Measurements from ENCODE around the gene ZWILCH. TPM values are rescaled to one million over a fixed set of nuclear protein-coding genes. Genes with fewer than 3 reads are reported as not detected.

ZWILCH gene
- total and polyA plus RNA-seq, 2 donors (not counting 1 experiment from before 2014, with no cell fraction given), result 14.5 to 25.4 TPM

GRCh38 chr15:66593219-66593780 is 88.2 kb downstream of the ZWILCH start:
- H3K27ac ChIP-seq (ENCODE audit: insufficient read depth, low read length), result no peak overlapping the region
- no peaks in the 10 kb centered on the region for H3K36me3 ChIP-seq (ENCODE audit: control insufficient read depth, insufficient read depth, low read length)
- H3K4me2 ChIP-seq (ENCODE audit: extremely low read depth, insufficient read depth, low read length), result no peak overlapping the region
- no peak overlapping the region for H3K9ac ChIP-seq (ENCODE audit: insufficient read depth, low read length)
- H3K9me3 ChIP-seq (ENCODE audit: control insufficient read depth, insufficient read depth, low read depth, low read length), result no peaks in the 10 kb centered on the region
- TF ChIP-seq CTCF (conservative IDR thresholded peaks at IDR 0.05 in 1 of 2, IDR thresholded peaks at IDR 0.05 in 1 of 2; ENCODE audit: low read depth in 1 of 2, low read length in 2 of 2), result no peak
- TF ChIP-seq EZH2 (IDR thresholded peaks at IDR 0.05; ENCODE audit: low read length, missing control alignments), result no peak
- no peak overlapping the region for H2AFZ ChIP-seq (ENCODE audit: low read length)
- H3K79me2 ChIP-seq (ENCODE audit: control insufficient read depth, insufficient read depth, low read length), result no peaks in the 10 kb centered on the region
- no peak for DNase-seq (ENCODE audit: low read depth in 2 of 2)
- H4K20me1 ChIP-seq (ENCODE audit: control insufficient read depth, extremely low read depth, insufficient read depth, low read length), result no peaks in the 10 kb centered on the region
- peaks cover 16% of the 10 kb centered on the region for H3K27me3 ChIP-seq (ENCODE audit: control insufficient read depth, insufficient read depth, low read length)
- no peak overlapping the region for H3K4me3 ChIP-seq (replicated peaks in 1 of 4; ENCODE audit: control extremely low read depth in 1 of 4, insufficient read depth in 1 of 4, low read depth in 3 of 4, low read length in 4 of 4)
- H3K4me1 ChIP-seq (ENCODE audit: control insufficient read depth, extremely low read depth, insufficient read depth, low read length), result no peaks in the 10 kb centered on the region

DNA sequence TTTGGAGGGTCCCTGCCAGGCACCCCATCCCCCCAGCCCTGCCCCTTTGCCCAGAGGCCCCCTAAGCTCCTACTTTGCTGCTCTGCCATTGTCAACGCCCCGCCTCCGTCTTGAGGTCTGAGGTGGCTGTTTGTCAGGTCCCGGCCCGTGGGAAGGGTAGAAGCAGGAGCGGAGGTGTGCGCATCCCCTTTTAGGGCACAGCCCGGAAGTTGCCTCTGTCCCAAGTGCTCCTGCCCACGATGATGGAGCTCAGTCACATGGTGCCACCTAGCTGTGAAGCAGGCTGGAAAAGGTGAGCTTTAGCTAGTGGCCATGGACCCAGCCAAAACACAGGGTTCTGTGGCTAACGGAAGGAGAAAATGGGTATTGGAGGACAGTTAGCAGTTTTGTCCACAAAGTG is 89.2 kb downstream of the ZWILCH start:
- no peak overlapping the region for H3K9ac ChIP-seq (ENCODE audit: insufficient read depth, low read length)
- TF ChIP-seq CTCF (conservative IDR thresholded peaks at IDR 0.05 in 1 of 2, IDR thresholded peaks at IDR 0.05 in 1 of 2; ENCODE audit: low read depth in 1 of 2, low read length in 2 of 2) (no peak), EZH2 (IDR thresholded peaks at IDR 0.05; ENCODE audit: low read length, missing control alignments) (no peak)
- DNase-seq (ENCODE audit: low read depth in 2 of 2), result no peak

GRCh38 chr15:66594836-66595235 is 89.7 kb downstream of the ZWILCH start:
- H3K4me3 ChIP-seq (replicated peaks in 1 of 4; ENCODE audit: control extremely low read depth in 1 of 4, insufficient read depth in 1 of 4, low read depth in 3 of 4, low read length in 4 of 4), result no peak overlapping the region
- no peaks in the 10 kb centered on the region for H3K36me3 ChIP-seq (ENCODE audit: control insufficient read depth, insufficient read depth, low read length)
- H3K9me3 ChIP-seq (ENCODE audit: control insufficient read depth, insufficient read depth, low read depth, low read length), result no peaks in the 10 kb centered on the region
- H4K20me1 ChIP-seq (ENCODE audit: control insufficient read depth, extremely low read depth, insufficient read depth, low read length), result no peaks in the 10 kb centered on the region
- peaks cover 15% of the 10 kb centered on the region for H3K27me3 ChIP-seq (ENCODE audit: control insufficient read depth, insufficient read depth, low read length)
- TF ChIP-seq EZH2 (IDR thresholded peaks at IDR 0.05; ENCODE audit: low read length, missing control alignments) (no peak), CTCF (conservative IDR thresholded peaks at IDR 0.05 in 1 of 2, IDR thresholded peaks at IDR 0.05 in 1 of 2; ENCODE audit: low read depth in 1 of 2, low read length in 2 of 2) (no peak)
- H3K4me2 ChIP-seq (ENCODE audit: extremely low read depth, insufficient read depth, low read length), result no peak overlapping the region
- H2AFZ ChIP-seq (ENCODE audit: low read length), result no peak overlapping the region
- H3K79me2 ChIP-seq (ENCODE audit: control insufficient read depth, insufficient read depth, low read length), result no peaks in the 10 kb centered on the region
- no peaks in the 10 kb centered on the region for H3K4me1 ChIP-seq (ENCODE audit: control insufficient read depth, extremely low read depth, insufficient read depth, low read length)
- no peak overlapping the region for H3K27ac ChIP-seq (ENCODE audit: insufficient read depth, low read length)
- DNase-seq (ENCODE audit: low read depth in 2 of 2), result no peak
- no peak overlapping the region for H3K9ac ChIP-seq (ENCODE audit: insufficient read depth, low read length)

More for the DNA sequence above, 89.2 kb downstream of the ZWILCH start:
- Histone ChIP-seq H3K79me2 (ENCODE audit: control insufficient read depth, insufficient read depth, low read length) (no peaks in the 10 kb centered on the region), H3K4me3 (replicated peaks in 1 of 4; ENCODE audit: control extremely low read depth in 1 of 4, insufficient read depth in 1 of 4, low read depth in 3 of 4, low read length in 4 of 4) (no peak overlapping the region), H2AFZ (ENCODE audit: low read length) (no peak overlapping the region), H3K4me1 (ENCODE audit: control insufficient read depth, extremely low read depth, insufficient read depth, low read length) (no peaks in the 10 kb centered on the region), H3K4me2 (ENCODE audit: extremely low read depth, insufficient read depth, low read length) (no peak overlapping the region), H3K9me3 (ENCODE audit: control insufficient read depth, insufficient read depth, low read depth, low read length) (no peaks in the 10 kb centered on the region), H4K20me1 (ENCODE audit: control insufficient read depth, extremely low read depth, insufficient read depth, low read length) (no peaks in the 10 kb centered on the region), H3K36me3 (ENCODE audit: control insufficient read depth, insufficient read depth, low read length) (no peaks in the 10 kb centered on the region), H3K27me3 (ENCODE audit: control insufficient read depth, insufficient read depth, low read length) (peaks cover 15% of the 10 kb centered on the region), H3K27ac (ENCODE audit: insufficient read depth, low read length) (no peak overlapping the region)
